ENCODE results near the gene AHI1.
"Not testable (repeated sequence)": the region's sequence is repeated elsewhere in the genome, so short reads cannot be mapped to it uniquely, and the experiment has no call there.

Gene AHI1

GRCh38 chr6:135506270-135506997 is 8.9 kb upstream of the AHI1 start:
- FAIRE-seq (peak; percentile 85), DNase-seq (ENCODE audit: insufficient read length, low spot score) (peak; percentile 33)

- DNase-seq (ENCODE audit: insufficient read length, low spot score) = no peak
- FAIRE-seq = no peak
Measured at GRCh38 chr6:135505648-135506047, 8.1 kb upstream of the AHI1 start.

- no peak for FAIRE-seq
- DNase-seq (ENCODE audit: insufficient read length, low spot score) = no peak
Measured at GRCh38 chr6:135505222-135505621, 7.7 kb upstream of the AHI1 start.

DNA sequence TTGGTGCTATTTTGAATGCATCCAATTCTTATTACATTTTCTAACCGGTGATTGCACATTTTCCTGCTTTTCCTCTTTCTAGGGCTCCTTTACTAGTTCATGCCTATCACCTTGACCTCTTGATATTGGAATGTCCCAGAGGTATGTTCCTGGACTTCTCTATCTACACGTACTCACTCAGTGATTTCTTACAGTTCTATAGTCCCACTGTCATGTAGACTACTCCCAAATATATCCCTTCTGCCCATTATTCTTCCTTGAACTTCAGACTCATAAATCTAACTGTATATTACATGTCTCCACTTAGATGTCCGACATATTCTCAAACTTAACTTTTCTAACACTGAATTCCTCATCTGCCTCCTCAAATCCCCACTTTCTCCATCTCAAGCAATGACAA is 7.2 kb upstream of the AHI1 start:
- FAIRE-seq = no peak
- no peak for DNase-seq (ENCODE audit: insufficient read length, low spot score)

GRCh38 chr6:135503703-135504475 is 6.3 kb upstream of the AHI1 start:
- FAIRE-seq (no peak), DNase-seq (ENCODE audit: insufficient read length, low spot score) (no peak)

- DNase-seq (ENCODE audit: insufficient read length, low spot score) (no peak), FAIRE-seq (no peak)
Measured at GRCh38 chr6:135499441-135500340, 2.2 kb upstream of the AHI1 start.

- DNase-seq (ENCODE audit: insufficient read length, low spot score) (peak; percentile 67), FAIRE-seq (peak; percentile 66)
Measured at GRCh38 chr6:135498185-135498841, 773 bp upstream of the AHI1 start.

- FAIRE-seq = no peak
- DNase-seq (ENCODE audit: insufficient read length, low spot score) = no peak
Measured at GRCh38 chr6:135496800-135497411, 634 bp downstream of the AHI1 start.

- DNase-seq (ENCODE audit: insufficient read length, low spot score) (peak; percentile 8), FAIRE-seq (no peak)
Measured at GRCh38 chr6:135493218-135493961, 4.2 kb downstream of the AHI1 start.

- DNase-seq (ENCODE audit: insufficient read length, low spot score) (no peak), FAIRE-seq (no peak)
Measured at GRCh38 chr6:135490381-135490780, 7.2 kb downstream of the AHI1 start.

DNA sequence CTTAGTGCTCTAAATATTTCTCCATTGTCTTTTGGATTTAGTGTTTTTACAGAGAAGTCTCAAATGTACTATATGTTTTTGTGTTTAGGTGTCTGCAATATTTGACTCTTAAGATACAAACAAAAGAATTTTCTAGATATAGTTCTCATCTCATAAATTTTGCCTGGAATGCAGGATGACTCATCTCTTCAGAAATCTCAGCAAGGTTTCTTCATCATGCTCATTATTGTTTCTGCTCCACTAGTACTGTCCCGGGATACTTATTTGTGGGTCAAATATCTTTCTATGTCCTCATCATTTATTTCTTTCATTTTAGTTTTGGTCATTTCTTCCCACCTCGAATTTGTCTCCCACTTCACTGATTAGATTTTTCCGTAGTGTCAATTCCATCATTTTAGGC is 9.5 kb downstream of the AHI1 start:
- peak; percentile 48 for DNase-seq (ENCODE audit: insufficient read length, low spot score)
- no peak for FAIRE-seq

DNA sequence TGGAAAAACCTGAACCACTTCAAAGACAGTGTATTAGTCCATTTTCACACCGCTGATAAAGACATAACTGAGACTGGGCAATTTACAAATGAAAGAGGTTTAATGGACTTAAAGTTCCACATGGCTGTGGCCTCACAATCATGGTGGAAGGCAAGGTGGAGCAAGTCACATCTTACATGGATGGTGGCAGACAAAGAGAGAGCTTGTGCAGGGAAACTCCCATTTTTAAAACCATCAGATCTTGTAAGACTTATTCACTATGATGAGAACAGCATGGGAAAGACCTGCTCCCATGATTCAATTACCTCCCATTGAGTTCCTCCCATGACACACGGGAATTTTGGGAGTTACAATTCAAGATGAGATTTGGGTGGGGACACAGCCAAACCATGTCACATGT is 13.6 kb downstream of the AHI1 start:
- FAIRE-seq; DNase-seq (ENCODE audit: insufficient read length, low spot score): not testable (repeated sequence)

DNA sequence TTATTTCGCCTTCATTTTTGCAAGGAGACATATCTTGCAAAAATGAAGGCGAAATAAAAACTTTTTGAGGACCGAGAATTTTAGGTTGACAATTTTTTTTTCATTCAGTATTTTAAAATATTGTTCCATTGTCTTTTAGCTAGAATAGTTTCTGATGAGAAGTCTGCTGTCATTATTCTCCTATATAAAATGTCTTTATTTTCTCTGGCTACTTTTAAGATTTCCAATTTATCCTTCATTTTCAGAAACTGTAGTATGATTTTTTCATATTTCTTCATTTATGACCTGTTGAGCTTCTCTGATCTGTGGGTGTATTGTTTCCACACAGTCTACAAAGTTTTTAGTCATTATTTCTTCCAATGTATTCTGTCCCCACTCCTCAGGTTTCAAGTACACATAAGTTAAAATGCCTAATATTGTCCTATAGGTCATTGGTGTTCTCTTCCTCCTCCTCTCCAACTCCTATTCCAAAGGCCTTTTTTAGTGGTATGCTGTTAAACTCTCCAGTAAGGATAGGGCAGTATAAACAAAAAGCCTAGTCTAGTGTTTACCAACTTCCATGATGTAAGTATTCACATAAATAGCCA is 15.7 kb downstream of the AHI1 start:
- DNase-seq (ENCODE audit: insufficient read length, low spot score) (no peak), FAIRE-seq (no peak)

GRCh38 chr6:135479601-135480000 is 17.9 kb downstream of the AHI1 start:
- DNase-seq (ENCODE audit: insufficient read length, low spot score) = no peak

GRCh38 chr6:135478626-135479025 is 18.9 kb downstream of the AHI1 start:
- no peak for FAIRE-seq

More at GRCh38 chr6:135479601-135480000, 17.9 kb downstream of the AHI1 start:
- no peak for FAIRE-seq

DNA sequence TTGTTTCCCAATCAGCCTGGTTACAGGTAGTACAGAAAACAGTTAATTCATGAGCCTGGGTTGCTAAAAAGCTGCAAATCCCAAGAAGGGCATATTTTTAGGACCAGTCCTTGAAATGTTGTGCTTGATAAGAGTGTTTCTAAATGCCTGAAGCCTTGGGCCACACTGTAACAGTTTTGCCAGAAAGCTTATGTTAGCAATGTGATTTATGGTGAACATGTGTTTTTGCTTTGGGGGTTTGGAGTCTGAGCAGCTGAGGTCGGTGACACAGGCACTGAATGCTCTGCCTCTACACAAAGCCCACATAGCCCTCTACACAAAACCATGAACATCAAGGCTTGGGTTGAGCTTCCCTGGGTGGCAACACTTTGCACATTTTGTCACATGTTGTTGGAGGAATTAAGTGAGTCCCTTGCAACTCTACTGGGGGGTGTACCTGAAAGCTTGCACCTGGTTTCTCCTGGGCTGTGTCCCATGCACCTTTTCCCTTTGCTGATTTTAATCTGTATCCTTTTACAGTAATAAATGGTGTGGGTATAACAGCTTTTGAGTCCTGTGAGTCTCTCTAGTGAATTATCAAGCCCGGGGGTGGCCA is 22.2 kb downstream of the AHI1 start:
- FAIRE-seq (no peak), DNase-seq (ENCODE audit: insufficient read length, low spot score) (no peak)

More at GRCh38 chr6:135478626-135479025, 18.9 kb downstream of the AHI1 start:
- no peak for DNase-seq (ENCODE audit: insufficient read length, low spot score)

- FAIRE-seq = no peak
- no peak for DNase-seq (ENCODE audit: insufficient read length, low spot score)
Measured at GRCh38 chr6:135474362-135474761, 23.2 kb downstream of the AHI1 start.

DNA sequence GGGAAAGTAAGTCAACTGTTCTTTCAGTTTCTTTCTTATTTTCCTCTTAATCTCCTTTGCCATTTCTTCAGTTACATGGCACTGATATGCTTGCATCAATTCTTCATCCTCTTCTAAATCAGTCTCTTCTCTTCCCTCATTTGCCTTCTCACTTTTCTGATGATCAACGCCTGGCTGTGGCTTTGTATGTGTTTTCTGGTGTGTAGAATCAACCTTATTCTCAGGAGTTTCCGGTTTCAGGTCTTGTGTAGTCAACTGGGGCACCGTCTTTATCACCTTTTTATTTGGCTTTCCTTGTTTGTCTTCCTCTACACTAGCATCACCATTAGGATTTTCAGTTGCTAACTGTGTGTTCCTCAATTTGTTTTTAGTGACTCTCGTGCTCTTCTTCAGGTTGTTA is 31.6 kb downstream of the AHI1 start:
- DNase-seq (ENCODE audit: insufficient read length, low spot score) (no peak), FAIRE-seq (no peak)

- FAIRE-seq (no peak), DNase-seq (ENCODE audit: insufficient read length, low spot score) (no peak)
Measured at GRCh38 chr6:135465307-135465706, 32.2 kb downstream of the AHI1 start.
